HEK293 (cell line): Measurements from ENCODE around the gene SGCG.

ENCODE experiments used
- CTCF ChIA-PET: fragments of 350-600 bp; formaldehyde crosslinking; extraction: SDS; loops from one replicate; lab custom pipeline; 2021; ENCODE audit warnings: antibody characterized with exemption; lab: Yijun Ruan, JAX
- POLR2A ChIA-PET: fragments of 300-600 bp; formaldehyde crosslinking; extraction: SDS; loops from one replicate; lab custom pipeline; 2020; ENCODE audit warnings: antibody characterized with exemption, inconsistent platforms; lab: Yijun Ruan, JAX
- H3K27ac ChIP-seq: fragments of 200-500 bp; sonication (Bioruptor generic); 2 replicates; pipeline ENCODE4 v1.5.1; 2014; ENCODE audit warnings: low read depth, low read length, control low read depth, inconsistent platforms; ENCODE audit errors: extremely low read depth
- H3K36me3 ChIP-seq, 2 experiments: fragments of 200-500 bp in 1 of 2; sonication (Bioruptor generic) in 1 of 2; 1 replicate in 1 of 2; 2 replicates in 1 of 2; pipeline ENCODE4 v1.5.1; 2014 to 2017; ENCODE audit warnings: inconsistent platforms in 2 of 2, low read length in 2 of 2; ENCODE audit not compliant: control insufficient read depth in 2 of 2, insufficient read depth in 1 of 2
- H3K4me1 ChIP-seq: fragments of 200-500 bp; sonication (Bioruptor generic); 2 replicates; pipeline ENCODE4 v1.5.1; 2014; ENCODE audit warnings: mild to moderate bottlenecking, low read length, inconsistent platforms; ENCODE audit not compliant: control insufficient read depth, insufficient read depth
- H3K4me3 ChIP-seq: 2 replicates; pipeline ENCODE4 v1.5.1; 2011; ENCODE audit warnings: low read depth, mild to moderate bottlenecking, control low read depth, low read length, moderate library complexity
- H3K9me3 ChIP-seq: fragments of 200-500 bp; sonication (Bioruptor generic); 2 replicates; pipeline ENCODE4 v1.5.1; 2014; ENCODE audit warnings: low read depth, low read length, inconsistent platforms; ENCODE audit not compliant: control insufficient read depth, insufficient read depth
- KLF17 ChIP-seq: fragments of 450-650 bp; formaldehyde crosslinking; IDR thresholded peaks from 2 replicates; pipeline ENCODE4 v1.5.1; 2016; ENCODE audit warnings: missing biosample characterization, missing genetic modification characterization
- KLF8 ChIP-seq: fragments of 450-650 bp; formaldehyde crosslinking; IDR thresholded peaks from 2 replicates; pipeline ENCODE4 v1.5.1; 2016; ENCODE audit warnings: missing biosample characterization, missing genetic modification characterization
- RBAK ChIP-seq: fragments of 450-650 bp; formaldehyde crosslinking; IDR thresholded peaks from 2 replicates; pipeline ENCODE4 v1.5.1; 2016; ENCODE audit warnings: missing biosample characterization, missing genetic modification characterization
- YY2 ChIP-seq: fragments of 450-650 bp; formaldehyde crosslinking; IDR thresholded peaks from 2 replicates; pipeline ENCODE4 v1.5.1; 2016; ENCODE audit warnings: missing biosample characterization, missing genetic modification characterization
- ZFP41 ChIP-seq: fragments of 450-650 bp; formaldehyde crosslinking; IDR thresholded peaks from 2 replicates; pipeline ENCODE4 v1.5.1; 2016; ENCODE audit warnings: missing biosample characterization, missing genetic modification characterization, borderline replicate concordance
- ZNF2 ChIP-seq: fragments of 450-650 bp; formaldehyde crosslinking; IDR thresholded peaks from 2 replicates; pipeline ENCODE4 v1.5.1; 2016; ENCODE audit warnings: missing biosample characterization, missing genetic modification characterization
- ZNF214 ChIP-seq: fragments of 450-650 bp; formaldehyde crosslinking; IDR thresholded peaks from 2 replicates; pipeline ENCODE4 v1.5.1; 2017; ENCODE audit warnings: missing biosample characterization, mild to moderate bottlenecking, missing genetic modification characterization, borderline replicate concordance
- ZNF335 ChIP-seq: fragments of 450-650 bp; formaldehyde crosslinking; conservative IDR thresholded peaks from 2 replicates; pipeline ENCODE4 v1.5.1; 2016; ENCODE audit warnings: missing biosample characterization, missing genetic modification characterization
- ZNF354C ChIP-seq: fragments of 450-650 bp; formaldehyde crosslinking; IDR thresholded peaks from 2 replicates; pipeline ENCODE4 v1.5.1; 2016; ENCODE audit warnings: missing biosample characterization, missing genetic modification characterization, low read depth, borderline replicate concordance
- ZNF404 ChIP-seq: fragments of 450-650 bp; formaldehyde crosslinking; IDR thresholded peaks from 2 replicates; pipeline ENCODE4 v1.5.1; 2017; ENCODE audit warnings: missing biosample characterization, missing genetic modification characterization
- ZNF416 ChIP-seq: fragments of 450-650 bp; formaldehyde crosslinking; IDR thresholded peaks from 2 replicates; pipeline ENCODE4 v1.5.1; 2016; ENCODE audit warnings: missing biosample characterization, missing genetic modification characterization
- ZNF426 ChIP-seq: fragments of 450-650 bp; formaldehyde crosslinking; IDR thresholded peaks from 2 replicates; pipeline ENCODE4 v1.5.1; 2017; ENCODE audit warnings: missing biosample characterization, missing genetic modification characterization, mild to moderate bottlenecking, inconsistent platforms, moderate library complexity
- ZNF433 ChIP-seq: fragments of 450-650 bp; formaldehyde crosslinking; IDR thresholded peaks from 2 replicates; pipeline ENCODE4 v1.5.1; 2016; ENCODE audit warnings: missing biosample characterization, missing genetic modification characterization, low read depth
- ZNF501 ChIP-seq: fragments of 450-650 bp; formaldehyde crosslinking; IDR thresholded peaks from 2 replicates; pipeline ENCODE4 v1.5.1; 2016; ENCODE audit warnings: missing biosample characterization, missing genetic modification characterization
- ZNF658 ChIP-seq: fragments of 450-650 bp; formaldehyde crosslinking; IDR thresholded peaks from 2 replicates; pipeline ENCODE4; 2016; ENCODE audit warnings: missing biosample characterization, missing genetic modification characterization
- ZSCAN30 ChIP-seq: fragments of 450-650 bp; IDR thresholded peaks from 2 replicates; pipeline ENCODE4 v1.5.1; 2018; ENCODE audit warnings: missing biosample characterization, mild to moderate bottlenecking, missing genetic modification characterization, moderate library complexity
- TF ChIP-seq, protein P1 (sequence below): fragments of 450-650 bp; formaldehyde crosslinking; IDR thresholded peaks from 2 replicates; pipeline ENCODE4; 2016; ENCODE audit warnings: missing biosample characterization, missing genetic modification characterization
- TF ChIP-seq, protein P2 (sequence below): fragments of 450-650 bp; formaldehyde crosslinking; IDR thresholded peaks from 2 replicates; pipeline ENCODE4 v1.5.1; 2017; ENCODE audit warnings: missing biosample characterization, missing genetic modification characterization
- TF ChIP-seq, protein P3 (sequence below): fragments of 450-650 bp; formaldehyde crosslinking; IDR thresholded peaks from 2 replicates; pipeline ENCODE4 v1.5.1; 2016; ENCODE audit warnings: missing biosample characterization, missing genetic modification characterization

SGCG gene

DNA sequence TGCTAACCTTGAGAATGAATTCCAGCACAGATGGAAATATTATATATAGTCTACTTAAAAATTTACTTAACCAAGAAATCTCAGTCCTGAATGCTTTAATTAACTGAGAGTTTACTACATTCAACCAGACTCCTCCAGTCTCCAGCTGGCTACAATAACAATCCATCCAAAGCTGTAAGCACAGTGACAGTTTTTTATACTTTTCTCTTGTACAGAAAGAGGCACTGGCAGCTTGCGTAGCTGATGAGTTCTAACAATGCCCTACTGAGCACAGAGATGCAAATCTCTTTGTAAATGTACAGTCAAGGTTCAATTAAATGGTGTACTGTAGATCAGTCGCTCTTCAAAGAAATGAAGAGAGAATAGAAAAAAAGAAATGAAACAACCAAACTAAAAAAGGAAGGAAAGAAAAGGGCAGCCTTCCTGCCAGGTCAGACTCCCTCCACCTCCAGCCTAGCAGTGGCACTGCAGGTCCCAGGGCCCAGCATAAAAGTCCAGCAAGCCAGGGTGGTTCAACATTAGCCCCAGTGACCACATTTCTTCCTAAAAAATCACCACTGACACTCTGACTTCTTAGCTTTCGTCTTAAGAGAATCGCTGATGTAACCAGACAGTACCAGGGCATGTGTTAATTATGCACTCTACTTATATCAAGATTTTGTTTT, 164.3 kb downstream of the SGCG start (continued):
- TF ChIP-seq, protein P1, sequence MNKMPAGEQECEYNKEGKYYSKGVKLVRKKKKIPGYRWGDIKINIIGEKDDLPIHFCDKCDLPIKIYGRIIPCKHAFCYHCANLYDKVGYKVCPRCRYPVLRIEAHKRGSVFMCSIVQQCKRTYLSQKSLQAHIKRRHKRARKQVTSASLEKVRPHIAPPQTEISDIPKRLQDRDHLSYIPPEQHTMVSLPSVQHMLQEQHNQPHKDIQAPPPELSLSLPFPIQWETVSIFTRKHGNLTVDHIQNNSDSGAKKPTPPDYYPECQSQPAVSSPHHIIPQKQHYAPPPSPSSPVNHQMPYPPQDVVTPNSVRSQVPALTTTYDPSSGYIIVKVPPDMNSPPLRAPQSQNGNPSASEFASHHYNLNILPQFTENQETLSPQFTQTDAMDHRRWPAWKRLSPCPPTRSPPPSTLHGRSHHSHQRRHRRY, result no peak
- TF ChIP-seq ZSCAN30 (no peak), ZNF354C (no peak)

GRCh38 chr13:23347601-23348000, 166.8 kb downstream of the SGCG start:
- CTCF ChIA-PET, result no interaction called here

GRCh38 chr13:23348262-23349127, 167.7 kb downstream of the SGCG start:
- Histone ChIP-seq H3K4me3 (no peak overlapping the region), H3K9me3 (no peaks in the 10 kb centered on the region), H3K36me3 (peaks cover 0 to 69% of the 10 kb centered on the region in 2 experiments; a peak in 1 of 3 replicates), H3K4me1 (no peaks in the 10 kb centered on the region), H3K27ac (no peak overlapping the region)
- ChIA-PET CTCF (no interaction called here), POLR2A (no interaction called here)
- no peak for TF ChIP-seq ZNF433 (tag by site-specific recombination)
- no peak for TF ChIP-seq ZFP41 (tag by site-specific recombination)
- no peak for TF ChIP-seq YY2 (tag by site-specific recombination)
- TF ChIP-seq KLF8, result no peak
- no peak for TF ChIP-seq RBAK (tag by site-specific recombination)
- TF ChIP-seq ZNF501 (tag by site-specific recombination), result no peak
- TF ChIP-seq, protein P2, sequence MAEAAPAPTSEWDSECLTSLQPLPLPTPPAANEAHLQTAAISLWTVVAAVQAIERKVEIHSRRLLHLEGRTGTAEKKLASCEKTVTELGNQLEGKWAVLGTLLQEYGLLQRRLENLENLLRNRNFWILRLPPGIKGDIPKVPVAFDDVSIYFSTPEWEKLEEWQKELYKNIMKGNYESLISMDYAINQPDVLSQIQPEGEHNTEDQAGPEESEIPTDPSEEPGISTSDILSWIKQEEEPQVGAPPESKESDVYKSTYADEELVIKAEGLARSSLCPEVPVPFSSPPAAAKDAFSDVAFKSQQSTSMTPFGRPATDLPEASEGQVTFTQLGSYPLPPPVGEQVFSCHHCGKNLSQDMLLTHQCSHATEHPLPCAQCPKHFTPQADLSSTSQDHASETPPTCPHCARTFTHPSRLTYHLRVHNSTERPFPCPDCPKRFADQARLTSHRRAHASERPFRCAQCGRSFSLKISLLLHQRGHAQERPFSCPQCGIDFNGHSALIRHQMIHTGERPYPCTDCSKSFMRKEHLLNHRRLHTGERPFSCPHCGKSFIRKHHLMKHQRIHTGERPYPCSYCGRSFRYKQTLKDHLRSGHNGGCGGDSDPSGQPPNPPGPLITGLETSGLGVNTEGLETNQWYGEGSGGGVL (tag by site-specific recombination), result no peak

More at GRCh38 chr13:23347601-23348000, 166.8 kb downstream of the SGCG start:
- TF ChIP-seq ZNF426 (tag by site-specific recombination), result no peak
- TF ChIP-seq ZNF335 (tag by site-specific recombination), result no peak
- no peak for TF ChIP-seq ZNF2
- Histone ChIP-seq H3K36me3 (peaks cover 0 to 62% of the 10 kb centered on the region in 2 experiments; a peak in 1 of 3 replicates), H3K4me3 (no peak overlapping the region), H3K4me1 (no peaks in the 10 kb centered on the region), H3K27ac (no peak overlapping the region), H3K9me3 (no peaks in the 10 kb centered on the region)
- POLR2A ChIA-PET, result no interaction called here

DNA sequence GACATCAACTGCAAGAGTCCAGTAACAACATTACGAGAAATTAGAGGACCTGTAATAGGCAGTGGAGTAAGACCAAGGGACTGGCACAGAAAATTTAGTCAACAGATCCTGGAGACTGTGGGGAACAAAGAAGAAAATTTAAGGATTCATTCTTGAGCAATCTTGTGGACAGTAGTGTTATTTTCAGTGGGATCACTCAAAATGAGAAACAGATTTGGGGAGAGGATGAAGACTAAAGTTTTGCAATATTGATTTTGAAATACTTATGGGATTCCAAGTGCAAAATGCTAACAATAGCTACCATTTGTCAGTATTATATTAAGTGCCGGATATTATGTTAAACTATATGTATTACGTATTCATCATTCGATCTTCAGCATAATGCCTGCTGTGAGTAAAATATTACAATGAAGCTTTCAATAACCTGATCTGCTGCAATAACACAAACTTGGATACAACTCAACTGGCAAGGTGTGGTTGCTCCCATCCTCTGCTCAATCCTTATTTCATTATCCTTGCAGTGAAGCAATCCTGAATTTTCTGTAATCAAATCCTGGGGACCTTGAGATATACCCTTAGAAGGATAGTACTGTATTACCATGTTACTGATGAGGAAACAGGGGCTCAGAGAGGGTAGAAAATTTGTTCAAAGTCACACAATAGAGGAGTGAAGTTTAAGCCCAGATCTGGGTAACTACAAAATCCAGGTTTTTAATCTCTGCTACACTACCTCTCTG, 168.6 kb downstream of the SGCG start:
- CTCF ChIA-PET, result interaction anchor here (0.8 kb wide), 1 partner anchor 13 kb away, joined by 3 read pairs; no protein-coding TSS in a partner anchor
- Histone ChIP-seq H3K4me3 (no peak overlapping the region), H3K9me3 (no peaks in the 10 kb centered on the region), H3K4me1 (no peaks in the 10 kb centered on the region), H3K27ac (no peak overlapping the region), H3K36me3 (peaks cover 0 to 71% of the 10 kb centered on the region in 2 experiments; a peak in 1 of 3 replicates)
- POLR2A ChIA-PET, result no interaction called here
- TF ChIP-seq KLF17 (tag by site-specific recombination) (no peak), ZNF658 (tag by site-specific recombination) (no peak), ZNF404 (tag by site-specific recombination) (no peak), ZNF214 (tag by site-specific recombination) (no peak), ZNF416 (tag by site-specific recombination) (no peak)
- TF ChIP-seq, protein P3, sequence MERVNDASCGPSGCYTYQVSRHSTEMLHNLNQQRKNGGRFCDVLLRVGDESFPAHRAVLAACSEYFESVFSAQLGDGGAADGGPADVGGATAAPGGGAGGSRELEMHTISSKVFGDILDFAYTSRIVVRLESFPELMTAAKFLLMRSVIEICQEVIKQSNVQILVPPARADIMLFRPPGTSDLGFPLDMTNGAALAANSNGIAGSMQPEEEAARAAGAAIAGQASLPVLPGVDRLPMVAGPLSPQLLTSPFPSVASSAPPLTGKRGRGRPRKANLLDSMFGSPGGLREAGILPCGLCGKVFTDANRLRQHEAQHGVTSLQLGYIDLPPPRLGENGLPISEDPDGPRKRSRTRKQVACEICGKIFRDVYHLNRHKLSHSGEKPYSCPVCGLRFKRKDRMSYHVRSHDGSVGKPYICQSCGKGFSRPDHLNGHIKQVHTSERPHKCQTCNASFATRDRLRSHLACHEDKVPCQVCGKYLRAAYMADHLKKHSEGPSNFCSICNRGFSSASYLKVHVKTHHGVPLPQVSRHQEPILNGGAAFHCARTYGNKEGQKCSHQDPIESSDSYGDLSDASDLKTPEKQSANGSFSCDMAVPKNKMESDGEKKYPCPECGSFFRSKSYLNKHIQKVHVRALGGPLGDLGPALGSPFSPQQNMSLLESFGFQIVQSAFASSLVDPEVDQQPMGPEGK (tag by site-specific recombination), result no peak
